GM23338 (cell line): ENCODE measurements around the gene ITGB5. TPM values are rescaled to one million over a fixed set of nuclear protein-coding genes. Genes with fewer than 3 reads are reported as not detected.
A peak's percentile ranks its signal among the peaks of the same experiment; 100 is the strongest.

Experiments used
- ATAC-seq: fragments of 200-7000 bp; cut with Tn5 transposase; 3 replicates; pipeline ENCODE4 v1.9.1; 2020
- DNase-seq: peaks from one replicate; pipeline ENCODE4 v3.0.0-alpha.2; 2015; ENCODE audit warnings: low spot score
- H2AFZ ChIP-seq: fragments of 200-600 bp; sonication (generic); 2 replicates; pipeline ENCODE4 v1.8.0; 2016; ENCODE audit warnings: antibody characterized with exemption, mild to moderate bottlenecking, moderate library complexity
- H3F3A ChIP-seq: fragments of 200-600 bp; sonication (generic); replicated peaks from 2 replicates; pipeline ENCODE4 v1.8.0; 2017; ENCODE audit warnings: antibody characterized with exemption, mixed run types, low read depth
- H3K27ac ChIP-seq: fragments of 200-600 bp; sonication (generic); 2 replicates; pipeline ENCODE4 v1.6.1; 2016; ENCODE audit warnings: low read depth
- H3K27me3 ChIP-seq: fragments of 200-600 bp; sonication (generic); 2 replicates; pipeline ENCODE4 v1.8.0; 2016; ENCODE audit warnings: mild to moderate bottlenecking, mixed run types, moderate library complexity; ENCODE audit not compliant: insufficient read depth
- H3K36me3 ChIP-seq: fragments of 200-600 bp; sonication (generic); 2 replicates; pipeline ENCODE4 v1.8.0; 2016; ENCODE audit warnings: mild to moderate bottlenecking; ENCODE audit not compliant: insufficient read depth
- H3K4me1 ChIP-seq: fragments of 200-600 bp; sonication (generic); 2 replicates; pipeline ENCODE4 v1.8.0; 2016; ENCODE audit warnings: mild to moderate bottlenecking, moderate library complexity; ENCODE audit not compliant: insufficient read depth
- H3K4me2 ChIP-seq: fragments of 200-600 bp; sonication (generic); 2 replicates; pipeline ENCODE4 v1.7.1; 2017; ENCODE audit warnings: mixed run types
- H3K4me3 ChIP-seq: fragments of 200-600 bp; sonication (generic); 2 replicates; pipeline ENCODE4 v1.6.1; 2016; ENCODE audit warnings: mixed run types
- H3K79me2 ChIP-seq: fragments of 200-600 bp; sonication (generic); replicated peaks from 2 replicates; pipeline ENCODE4 v1.8.0; 2017; ENCODE audit warnings: mild to moderate bottlenecking; ENCODE audit not compliant: insufficient read depth
- H3K9me2 ChIP-seq: fragments of 200-600 bp; sonication (generic); 2 replicates; pipeline ENCODE4 v1.8.0; 2017; ENCODE audit not compliant: insufficient read depth
- H4K20me1 ChIP-seq: fragments of 200-600 bp; sonication (generic); replicated peaks from 2 replicates; pipeline ENCODE4 v1.8.0; 2017; ENCODE audit warnings: mild to moderate bottlenecking; ENCODE audit not compliant: insufficient read depth
- H3K27ac Mint-ChIP-seq: 2 replicates; pipeline ENCODE4 v1.8.0; 2020; ENCODE audit warnings: inconsistent platforms, mild to moderate bottlenecking, moderate library complexity, mixed read lengths
- H3K27me3 Mint-ChIP-seq: 3 replicates; pipeline ENCODE4 v1.8.0; 2022; ENCODE audit warnings: low read depth, mild to moderate bottlenecking, moderate library complexity, mixed read lengths, inconsistent platforms; ENCODE audit not compliant: insufficient read depth, poor library complexity
- H3K36me3 Mint-ChIP-seq: 3 replicates; pipeline ENCODE4 v1.8.0; 2021; ENCODE audit warnings: low read depth, mild to moderate bottlenecking, inconsistent platforms, moderate library complexity, mixed read lengths
- H3K4me1 Mint-ChIP-seq: 3 replicates; pipeline ENCODE4 v1.8.0; 2020; ENCODE audit warnings: mild to moderate bottlenecking, inconsistent platforms, mixed read lengths
- H3K4me3 Mint-ChIP-seq: 3 replicates; pipeline ENCODE4 v1.8.0; 2021; ENCODE audit warnings: moderate library complexity, mild to moderate bottlenecking, inconsistent platforms, mixed read lengths
- H3K9me3 Mint-ChIP-seq: 3 replicates; pipeline ENCODE4 v1.8.0; 2020; ENCODE audit warnings: moderate library complexity, mild to moderate bottlenecking, inconsistent platforms, mixed read lengths
- CREB1 ChIP-seq: fragments of 250-450 bp; sonication (Bioruptor Pico); IDR thresholded peaks from 2 replicates; pipeline ENCODE4 v1.5.0; 2020; ENCODE audit warnings: low read depth, mild to moderate bottlenecking, moderate library complexity
- EZH2 ChIP-seq: fragments of 200-600 bp; sonication (generic); IDR thresholded peaks from one replicate; pipeline ENCODE4 v1.8.0; 2017; ENCODE audit warnings: antibody characterized with exemption, mild to moderate bottlenecking, low read depth; ENCODE audit not compliant: unreplicated experiment
- EZH2phosphoT487 ChIP-seq: fragments of 200-600 bp; sonication (generic); IDR thresholded peaks from one replicate; pipeline ENCODE4 v1.8.1; 2018; ENCODE audit warnings: antibody characterized with exemption; ENCODE audit not compliant: unreplicated experiment
- JUNB ChIP-seq: IDR thresholded peaks from one replicate; pipeline ENCODE4 v1.6.1; 2016; ENCODE audit warnings: antibody characterized with exemption; ENCODE audit not compliant: unreplicated experiment
- NANOG ChIP-seq: IDR thresholded peaks from 2 replicates; pipeline ENCODE4 v1.6.1; 2016; ENCODE audit warnings: antibody characterized with exemption, borderline replicate concordance
- POLR2AphosphoS5 ChIP-seq: IDR thresholded peaks from 2 replicates; pipeline ENCODE4 v1.6.1; 2016; ENCODE audit warnings: antibody characterized with exemption, low read depth
- STAT1 ChIP-seq: IDR thresholded peaks from one replicate; pipeline ENCODE4 v1.6.1; 2016; ENCODE audit warnings: antibody characterized with exemption; ENCODE audit not compliant: unreplicated experiment
- ZNF114 ChIP-seq: fragments of 250-450 bp; sonication (Bioruptor Pico); IDR thresholded peaks from 2 replicates; pipeline ENCODE4 v1.5.0; 2020; ENCODE audit warnings: mild to moderate bottlenecking, moderate library complexity
- ZNF331 ChIP-seq: fragments of 250-450 bp; sonication (Bioruptor Pico); IDR thresholded peaks from 2 replicates; pipeline ENCODE4 v1.5.0; 2020; ENCODE audit warnings: low read depth, mild to moderate bottlenecking, moderate library complexity
- polyA plus RNA-seq: library from polyadenylated mRNA; unstranded; fragments of >200 nt; fragmentation: Nextera tagmentation; extraction: Ambion mirVana; gene quantifications from 2 replicates; pipeline ENCODE4 v1.2.1, GENCODE V29; 2016
- total RNA-seq: library from RNA; depleted of rRNA; stranded (reverse); fragments of >200 nt; shearing (Covaris generic); gene quantifications from 2 replicates; pipeline ENCODE4 v1.2.3, GENCODE V29; 2014
- TF ChIP-seq, protein P1 (sequence below): IDR thresholded peaks from one replicate; pipeline ENCODE4 v1.6.1; 2018; ENCODE audit warnings: antibody characterized with exemption; ENCODE audit not compliant: unreplicated experiment
- TF ChIP-seq, protein P2 (sequence below): fragments of 250-450 bp; sonication (Bioruptor Pico); IDR thresholded peaks from 2 replicates; pipeline ENCODE4 v1.5.0; 2020; ENCODE audit warnings: mild to moderate bottlenecking, moderate library complexity
- TF ChIP-seq, protein P3 (sequence below), 2 experiments: fragments of 200-600 bp in 1 of 2; sonication (generic) in 1 of 2; conservative IDR thresholded peaks; 2 replicates each; pipeline versions ENCODE4 v1.5.1 to v1.6.1; 2016 to 2017; ENCODE audit warnings: antibody characterized with exemption in 2 of 2, low read depth in 2 of 2, mild to moderate bottlenecking in 2 of 2, moderate library complexity in 1 of 2
- TF ChIP-seq, protein P4 (sequence below): IDR thresholded peaks from 2 replicates; pipeline ENCODE4 v1.6.1; 2016; ENCODE audit warnings: antibody characterized with exemption

The ITGB5 gene
- total and polyA plus RNA-seq, 2 experiments from 2014 or later = 68.2 to 269 TPM

DNA sequence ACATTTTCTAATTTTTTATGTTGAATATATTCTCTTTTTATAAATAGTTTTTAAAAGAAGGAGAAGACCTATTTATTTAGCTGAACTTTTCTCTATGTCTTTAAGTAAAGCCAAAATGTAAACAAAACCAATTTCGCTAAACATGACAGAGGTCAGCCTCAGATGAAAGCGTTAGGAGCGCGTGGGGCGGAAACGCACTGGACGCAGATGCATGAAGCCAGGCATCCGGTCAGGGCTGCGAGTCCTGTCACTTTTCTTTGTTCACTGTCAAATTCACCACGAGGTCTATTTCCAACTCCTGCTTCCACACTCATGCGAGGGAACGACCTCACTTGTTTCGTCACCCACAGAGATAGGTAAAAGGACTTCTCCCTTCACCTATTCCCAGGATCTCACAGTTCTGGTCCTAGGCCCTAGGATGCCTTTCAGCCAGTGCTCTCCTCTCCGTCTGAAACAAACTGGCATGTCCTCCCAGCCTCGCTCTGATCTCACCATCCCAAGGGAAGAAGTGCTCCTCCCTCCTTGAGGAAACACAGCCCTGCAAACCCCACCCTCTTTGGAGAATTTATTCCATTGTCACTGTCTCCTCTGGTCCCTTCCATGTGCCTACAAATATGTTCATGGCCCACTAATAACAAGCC lies 57.9 kb downstream of the ITGB5 start:
- 0 out of 2 replicates have a peak overlapping the region, but pooled peaks have one; percentile 2 for H3K27ac Mint-ChIP-seq
- H3K4me1 Mint-ChIP-seq = peaks cover 67% of the 10 kb centered on the region
- peaks cover 60% of the 10 kb centered on the region for H3K4me1 ChIP-seq
- ATAC-seq (no peak), DNase-seq (no peak)
- 0 out of 2 replicates have a peak, but pooled peaks cover 2% of the 10 kb centered on the region for H4K20me1 ChIP-seq
- peaks cover 15% of the 10 kb centered on the region for H3F3A ChIP-seq
- peaks cover 8% of the 10 kb centered on the region; the same call in 1 of the 2 replicates for H3K36me3 ChIP-seq
- peaks cover 39% of the 10 kb centered on the region for H3K79me2 ChIP-seq
- peaks cover 61% of the 10 kb centered on the region for H3K36me3 Mint-ChIP-seq
- no peak overlapping the region for H2AFZ ChIP-seq
- no peak overlapping the region for H3K4me2 ChIP-seq
- H3K9me2 ChIP-seq = no peaks in the 10 kb centered on the region
- H3K27me3 ChIP-seq = no peaks in the 10 kb centered on the region
- no peak overlapping the region; the same call in 2 of the 3 replicates for H3K4me3 Mint-ChIP-seq
- TF ChIP-seq ZNF114 = no peak
- TF ChIP-seq EZH2phosphoT487 = no peak
- TF ChIP-seq JUNB = no peak
- no peak for TF ChIP-seq STAT1
- no peak for TF ChIP-seq EZH2
- TF ChIP-seq ZNF331 (CRISPR knock-in tag) = no peak
- TF ChIP-seq NANOG = no peak
- TF ChIP-seq, protein P1, sequence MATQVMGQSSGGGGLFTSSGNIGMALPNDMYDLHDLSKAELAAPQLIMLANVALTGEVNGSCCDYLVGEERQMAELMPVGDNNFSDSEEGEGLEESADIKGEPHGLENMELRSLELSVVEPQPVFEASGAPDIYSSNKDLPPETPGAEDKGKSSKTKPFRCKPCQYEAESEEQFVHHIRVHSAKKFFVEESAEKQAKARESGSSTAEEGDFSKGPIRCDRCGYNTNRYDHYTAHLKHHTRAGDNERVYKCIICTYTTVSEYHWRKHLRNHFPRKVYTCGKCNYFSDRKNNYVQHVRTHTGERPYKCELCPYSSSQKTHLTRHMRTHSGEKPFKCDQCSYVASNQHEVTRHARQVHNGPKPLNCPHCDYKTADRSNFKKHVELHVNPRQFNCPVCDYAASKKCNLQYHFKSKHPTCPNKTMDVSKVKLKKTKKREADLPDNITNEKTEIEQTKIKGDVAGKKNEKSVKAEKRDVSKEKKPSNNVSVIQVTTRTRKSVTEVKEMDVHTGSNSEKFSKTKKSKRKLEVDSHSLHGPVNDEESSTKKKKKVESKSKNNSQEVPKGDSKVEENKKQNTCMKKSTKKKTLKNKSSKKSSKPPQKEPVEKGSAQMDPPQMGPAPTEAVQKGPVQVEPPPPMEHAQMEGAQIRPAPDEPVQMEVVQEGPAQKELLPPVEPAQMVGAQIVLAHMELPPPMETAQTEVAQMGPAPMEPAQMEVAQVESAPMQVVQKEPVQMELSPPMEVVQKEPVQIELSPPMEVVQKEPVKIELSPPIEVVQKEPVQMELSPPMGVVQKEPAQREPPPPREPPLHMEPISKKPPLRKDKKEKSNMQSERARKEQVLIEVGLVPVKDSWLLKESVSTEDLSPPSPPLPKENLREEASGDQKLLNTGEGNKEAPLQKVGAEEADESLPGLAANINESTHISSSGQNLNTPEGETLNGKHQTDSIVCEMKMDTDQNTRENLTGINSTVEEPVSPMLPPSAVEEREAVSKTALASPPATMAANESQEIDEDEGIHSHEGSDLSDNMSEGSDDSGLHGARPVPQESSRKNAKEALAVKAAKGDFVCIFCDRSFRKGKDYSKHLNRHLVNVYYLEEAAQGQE = no peak
- TF ChIP-seq, protein P2, sequence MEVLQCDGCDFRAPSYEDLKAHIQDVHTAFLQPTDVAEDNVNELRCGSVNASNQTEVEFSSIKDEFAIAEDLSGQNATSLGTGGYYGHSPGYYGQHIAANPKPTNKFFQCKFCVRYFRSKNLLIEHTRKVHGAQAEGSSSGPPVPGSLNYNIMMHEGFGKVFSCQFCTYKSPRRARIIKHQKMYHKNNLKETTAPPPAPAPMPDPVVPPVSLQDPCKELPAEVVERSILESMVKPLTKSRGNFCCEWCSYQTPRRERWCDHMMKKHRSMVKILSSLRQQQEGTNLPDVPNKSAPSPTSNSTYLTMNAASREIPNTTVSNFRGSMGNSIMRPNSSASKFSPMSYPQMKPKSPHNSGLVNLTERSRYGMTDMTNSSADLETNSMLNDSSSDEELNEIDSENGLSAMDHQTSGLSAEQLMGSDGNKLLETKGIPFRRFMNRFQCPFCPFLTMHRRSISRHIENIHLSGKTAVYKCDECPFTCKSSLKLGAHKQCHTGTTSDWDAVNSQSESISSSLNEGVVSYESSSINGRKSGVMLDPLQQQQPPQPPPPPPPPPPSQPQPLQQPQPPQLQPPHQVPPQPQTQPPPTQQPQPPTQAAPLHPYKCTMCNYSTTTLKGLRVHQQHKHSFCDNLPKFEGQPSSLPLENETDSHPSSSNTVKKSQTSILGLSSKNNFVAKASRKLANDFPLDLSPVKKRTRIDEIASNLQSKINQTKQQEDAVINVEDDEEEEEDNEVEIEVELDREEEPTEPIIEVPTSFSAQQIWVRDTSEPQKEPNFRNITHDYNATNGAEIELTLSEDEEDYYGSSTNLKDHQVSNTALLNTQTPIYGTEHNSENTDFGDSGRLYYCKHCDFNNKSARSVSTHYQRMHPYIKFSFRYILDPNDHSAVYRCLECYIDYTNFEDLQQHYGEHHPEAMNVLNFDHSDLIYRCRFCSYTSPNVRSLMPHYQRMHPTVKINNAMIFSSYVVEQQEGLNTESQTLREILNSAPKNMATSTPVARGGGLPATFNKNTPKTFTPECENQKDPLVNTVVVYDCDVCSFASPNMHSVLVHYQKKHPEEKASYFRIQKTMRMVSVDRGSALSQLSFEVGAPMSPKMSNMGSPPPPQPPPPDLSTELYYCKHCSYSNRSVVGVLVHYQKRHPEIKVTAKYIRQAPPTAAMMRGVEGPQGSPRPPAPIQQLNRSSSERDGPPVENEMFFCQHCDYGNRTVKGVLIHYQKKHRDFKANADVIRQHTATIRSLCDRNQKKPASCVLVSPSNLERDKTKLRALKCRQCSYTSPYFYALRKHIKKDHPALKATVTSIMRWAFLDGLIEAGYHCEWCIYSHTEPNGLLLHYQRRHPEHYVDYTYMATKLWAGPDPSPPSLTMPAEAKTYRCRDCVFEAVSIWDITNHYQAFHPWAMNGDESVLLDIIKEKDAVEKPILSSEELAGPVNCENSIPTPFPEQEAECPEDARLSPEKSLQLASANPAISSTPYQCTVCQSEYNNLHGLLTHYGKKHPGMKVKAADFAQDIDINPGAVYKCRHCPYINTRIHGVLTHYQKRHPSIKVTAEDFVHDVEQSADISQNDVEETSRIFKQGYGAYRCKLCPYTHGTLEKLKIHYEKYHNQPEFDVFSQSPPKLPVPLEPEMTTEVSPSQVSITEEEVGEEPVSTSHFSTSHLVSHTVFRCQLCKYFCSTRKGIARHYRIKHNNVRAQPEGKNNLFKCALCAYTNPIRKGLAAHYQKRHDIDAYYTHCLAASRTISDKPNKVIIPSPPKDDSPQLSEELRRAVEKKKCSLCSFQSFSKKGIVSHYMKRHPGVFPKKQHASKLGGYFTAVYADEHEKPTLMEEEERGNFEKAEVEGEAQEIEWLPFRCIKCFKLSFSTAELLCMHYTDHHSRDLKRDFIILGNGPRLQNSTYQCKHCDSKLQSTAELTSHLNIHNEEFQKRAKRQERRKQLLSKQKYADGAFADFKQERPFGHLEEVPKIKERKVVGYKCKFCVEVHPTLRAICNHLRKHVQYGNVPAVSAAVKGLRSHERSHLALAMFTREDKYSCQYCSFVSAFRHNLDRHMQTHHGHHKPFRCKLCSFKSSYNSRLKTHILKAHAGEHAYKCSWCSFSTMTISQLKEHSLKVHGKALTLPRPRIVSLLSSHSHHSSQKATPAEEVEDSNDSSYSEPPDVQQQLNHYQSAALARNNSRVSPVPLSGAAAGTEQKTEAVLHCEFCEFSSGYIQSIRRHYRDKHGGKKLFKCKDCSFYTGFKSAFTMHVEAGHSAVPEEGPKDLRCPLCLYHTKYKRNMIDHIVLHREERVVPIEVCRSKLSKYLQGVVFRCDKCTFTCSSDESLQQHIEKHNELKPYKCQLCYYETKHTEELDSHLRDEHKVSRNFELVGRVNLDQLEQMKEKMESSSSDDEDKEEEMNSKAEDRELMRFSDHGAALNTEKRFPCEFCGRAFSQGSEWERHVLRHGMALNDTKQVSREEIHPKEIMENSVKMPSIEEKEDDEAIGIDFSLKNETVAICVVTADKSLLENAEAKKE = no peak
- TF ChIP-seq, protein P3, sequence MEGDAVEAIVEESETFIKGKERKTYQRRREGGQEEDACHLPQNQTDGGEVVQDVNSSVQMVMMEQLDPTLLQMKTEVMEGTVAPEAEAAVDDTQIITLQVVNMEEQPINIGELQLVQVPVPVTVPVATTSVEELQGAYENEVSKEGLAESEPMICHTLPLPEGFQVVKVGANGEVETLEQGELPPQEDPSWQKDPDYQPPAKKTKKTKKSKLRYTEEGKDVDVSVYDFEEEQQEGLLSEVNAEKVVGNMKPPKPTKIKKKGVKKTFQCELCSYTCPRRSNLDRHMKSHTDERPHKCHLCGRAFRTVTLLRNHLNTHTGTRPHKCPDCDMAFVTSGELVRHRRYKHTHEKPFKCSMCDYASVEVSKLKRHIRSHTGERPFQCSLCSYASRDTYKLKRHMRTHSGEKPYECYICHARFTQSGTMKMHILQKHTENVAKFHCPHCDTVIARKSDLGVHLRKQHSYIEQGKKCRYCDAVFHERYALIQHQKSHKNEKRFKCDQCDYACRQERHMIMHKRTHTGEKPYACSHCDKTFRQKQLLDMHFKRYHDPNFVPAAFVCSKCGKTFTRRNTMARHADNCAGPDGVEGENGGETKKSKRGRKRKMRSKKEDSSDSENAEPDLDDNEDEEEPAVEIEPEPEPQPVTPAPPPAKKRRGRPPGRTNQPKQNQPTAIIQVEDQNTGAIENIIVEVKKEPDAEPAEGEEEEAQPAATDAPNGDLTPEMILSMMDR (conservative IDR thresholded peaks at IDR 0.05; ENCODE audit: low read depth in 2 of 2) = no peak
- TF ChIP-seq CREB1 (CRISPR knock-in tag) = no peak
- TF ChIP-seq POLR2AphosphoS5 = no peak
- TF ChIP-seq, protein P4, sequence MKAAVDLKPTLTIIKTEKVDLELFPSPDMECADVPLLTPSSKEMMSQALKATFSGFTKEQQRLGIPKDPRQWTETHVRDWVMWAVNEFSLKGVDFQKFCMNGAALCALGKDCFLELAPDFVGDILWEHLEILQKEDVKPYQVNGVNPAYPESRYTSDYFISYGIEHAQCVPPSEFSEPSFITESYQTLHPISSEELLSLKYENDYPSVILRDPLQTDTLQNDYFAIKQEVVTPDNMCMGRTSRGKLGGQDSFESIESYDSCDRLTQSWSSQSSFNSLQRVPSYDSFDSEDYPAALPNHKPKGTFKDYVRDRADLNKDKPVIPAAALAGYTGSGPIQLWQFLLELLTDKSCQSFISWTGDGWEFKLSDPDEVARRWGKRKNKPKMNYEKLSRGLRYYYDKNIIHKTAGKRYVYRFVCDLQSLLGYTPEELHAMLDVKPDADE = no peak
- no peaks in the 10 kb centered on the region for H3K9me3 Mint-ChIP-seq
- peak overlapping the region; percentile 35; the same call in 1 of the 2 replicates for H3K27ac ChIP-seq
- peaks cover 16% of the 10 kb centered on the region for H3K27me3 Mint-ChIP-seq
- H3K4me3 ChIP-seq = no peak overlapping the region
